Small intestine (tissue), 4 donors: Measurements from ENCODE around the gene OAS2. TPM values are rescaled to one million over a fixed set of nuclear protein-coding genes. Genes with fewer than 3 reads are reported as not detected.

Experiments
- polyA plus RNA-seq, 4 donors: library from polyadenylated mRNA; stranded (reverse) in 3 of 4; unstranded in 1 of 4; fragments of 200-250 nt in 3 of 4; fragments of 120-200 nt in 1 of 4; gene quantifications; one replicate each; pipeline versions ENCODE4 v1.2.1 to v1.2.3, GENCODE V29; 2013
- donor health status: healthy with polysubstance abuse.
- donor health status: Bipolar disorder and iron deficiency.
- donor health status: healthy.

OAS2 gene
- polyA plus RNA-seq, 4 donors, result 2.3 to 7.7 (median 2.7) TPM

Other genes starting within 250 kb of the OAS2 start
- gene RPH3A, start 186.8 kb upstream of the OAS2 start, polyA plus RNA-seq, result under 1 TPM in 2 of 4 donors, not detected in 2; 0.38 to 0.97 TPM
- 10 to 100 TPM; 21.3 to 66.9 (median 38.6) TPM for gene OAS1, start 71.6 kb upstream of the OAS2 start, polyA plus RNA-seq
- gene OAS3, start 40.0 kb upstream of the OAS2 start, polyA plus RNA-seq, result 10 to 100 TPM in 1 of 4 donors, 1 to 10 TPM in 3; 3.8 to 13.1 (median 7.3) TPM
- 1 to 10 TPM in 3 of 4 donors, under 1 TPM in 1; 0.45 to 4.8 (median 4.2) TPM for gene DTX1, start 78.2 kb downstream of the OAS2 start, polyA plus RNA-seq
- under 1 TPM in 3 of 4 donors, not detected in 1; 0.16 to 0.81 (median 0.55) TPM for gene RASAL1, start 157.2 kb downstream of the OAS2 start, polyA plus RNA-seq
- under 1 TPM in 2 of 4 donors, not detected in 2; 0.19 to 0.44 TPM for gene CFAP73, start 171.2 kb downstream of the OAS2 start, polyA plus RNA-seq
- 10 to 100 TPM; 34.9 to 75.6 (median 51.8) TPM for gene DDX54, start 207.0 kb downstream of the OAS2 start, polyA plus RNA-seq
- 10 to 100 TPM; 15.2 to 31.5 (median 19.7) TPM for gene RITA1, start 207.2 kb downstream of the OAS2 start, polyA plus RNA-seq
- 10 to 100 TPM; 12.2 to 70.2 (median 34.4) TPM for gene TPCN1, start 242.9 kb downstream of the OAS2 start, polyA plus RNA-seq